WTC11 (cell line): ENCODE results near the gene TRIM3. TPM values are rescaled to one million over a fixed set of nuclear protein-coding genes. Genes with fewer than 3 reads are reported as not detected.

Experiments
- ATAC-seq: fragments of 200-7000 bp; cut with Tn5 transposase; 2 replicates; pipeline ENCODE4 v1.10.0; 2021; ENCODE audit warnings: mild to moderate bottlenecking, moderate library complexity
- CTCF ChIA-PET: fragments of 300-600 bp; sonication (Branson Sonifier 250); formaldehyde crosslinking; loops from one replicate; lab custom pipeline; 2021; ENCODE audit warnings: antibody characterized with exemption; lab: Charles Lee
- POLR2A ChIA-PET: fragments of 350-600 bp; sonication (Branson Sonifier 250); formaldehyde crosslinking; loops from one replicate; lab custom pipeline; 2021; ENCODE audit warnings: antibody characterized with exemption; lab: Charles Lee
- DNase-seq: peaks from one replicate; pipeline ENCODE4 v3.0.0; 2021; ENCODE audit warnings: low spot score
- H3K27ac Mint-ChIP-seq: 2 replicates; pipeline ENCODE4 v1.8.0; 2021; ENCODE audit warnings: mixed read lengths
- H3K27me3 Mint-ChIP-seq: 2 replicates; pipeline ENCODE4 v1.8.0; 2021; ENCODE audit warnings: low read depth, mild to moderate bottlenecking, moderate library complexity, mixed read lengths
- H3K36me3 Mint-ChIP-seq: 2 replicates; pipeline ENCODE4 v1.8.0; 2021; ENCODE audit warnings: mixed read lengths
- H3K4me1 Mint-ChIP-seq: 2 replicates; pipeline ENCODE4 v1.8.0; 2022; ENCODE audit warnings: mixed read lengths
- H3K4me3 Mint-ChIP-seq: 2 replicates; pipeline ENCODE4 v1.8.0; 2021; ENCODE audit warnings: mild to moderate bottlenecking, moderate library complexity, mixed read lengths
- H3K9me3 Mint-ChIP-seq: 2 replicates; pipeline ENCODE4 v1.8.0; 2021; ENCODE audit warnings: mixed read lengths
- ATF2 ChIP-seq: sonication (generic); formaldehyde crosslinking; IDR thresholded peaks from 2 replicates; pipeline ENCODE4 v1.8.1; 2022; ENCODE audit warnings: low read depth, missing genetic modification reagents, borderline replicate concordance
- CREB1 ChIP-seq: sonication (generic); formaldehyde crosslinking; IDR thresholded peaks from 2 replicates; pipeline ENCODE4 v1.8.0; 2023; ENCODE audit warnings: mild to moderate bottlenecking, missing genetic modification reagents
- E2F5 ChIP-seq: sonication (generic); formaldehyde crosslinking; IDR thresholded peaks from 2 replicates; pipeline ENCODE4 v1.8.1; 2022; ENCODE audit warnings: mild to moderate bottlenecking, moderate library complexity, missing genetic modification reagents
- EMX1 ChIP-seq: fragments of 250-450 bp; sonication (Bioruptor Pico); IDR thresholded peaks from 2 replicates; pipeline ENCODE4 v1.8.0; 2021; ENCODE audit warnings: mild to moderate bottlenecking
- FOXJ3 ChIP-seq: sonication (generic); formaldehyde crosslinking; IDR thresholded peaks from 2 replicates; pipeline ENCODE4 v1.9.0; 2021; ENCODE audit warnings: missing genetic modification reagents, mild to moderate bottlenecking, borderline replicate concordance
- NFATC4 ChIP-seq: fragments of 250-450 bp; sonication (Bioruptor Pico); IDR thresholded peaks from 2 replicates; pipeline ENCODE4 v1.9.0; 2021; ENCODE audit warnings: mild to moderate bottlenecking
- NR1H2 ChIP-seq: sonication (generic); formaldehyde crosslinking; IDR thresholded peaks from 2 replicates; pipeline ENCODE4 v1.9.0; 2021; ENCODE audit warnings: mild to moderate bottlenecking, moderate library complexity, missing genetic modification reagents
- NR2C2 ChIP-seq: sonication (generic); formaldehyde crosslinking; IDR thresholded peaks from 2 replicates; pipeline ENCODE4 v1.8.0; 2022; ENCODE audit warnings: mild to moderate bottlenecking, missing genetic modification reagents
- NR3C1 ChIP-seq: sonication (generic); formaldehyde crosslinking; conservative IDR thresholded peaks from 2 replicates; pipeline ENCODE4 v1.8.1; 2023; ENCODE audit warnings: low read depth, mild to moderate bottlenecking, missing genetic modification reagents
- PRRX2 ChIP-seq: fragments of 250-450 bp; sonication (Bioruptor Pico); IDR thresholded peaks from 2 replicates; pipeline ENCODE4 v1.8.0; 2021; ENCODE audit warnings: mild to moderate bottlenecking
- USF1 ChIP-seq: sonication (generic); formaldehyde crosslinking; IDR thresholded peaks from 2 replicates; pipeline ENCODE4 v1.8.0; 2022; ENCODE audit warnings: mild to moderate bottlenecking, missing genetic modification reagents
- ZNF121 ChIP-seq: sonication (generic); formaldehyde crosslinking; IDR thresholded peaks from 2 replicates; pipeline ENCODE4 v1.8.0; 2023; ENCODE audit warnings: missing genetic modification reagents
- total RNA-seq: library from RNA; stranded (reverse); gene quantifications from 3 replicates; pipeline ENCODE4 v1.2.3, GENCODE V29; 2021
- TF ChIP-seq, protein P1 (sequence below): fragments of 200-600 bp; IDR thresholded peaks from 2 replicates; pipeline ENCODE4 v1.8.0; 2022; ENCODE audit warnings: antibody characterized with exemption
- TF ChIP-seq, protein P2 (sequence below): sonication (generic); formaldehyde crosslinking; IDR thresholded peaks from 2 replicates; pipeline ENCODE4 v1.8.0; 2022; ENCODE audit warnings: mild to moderate bottlenecking, missing genetic modification reagents
- TF ChIP-seq, protein P3 (sequence below): sonication (generic); formaldehyde crosslinking; IDR thresholded peaks from 2 replicates; pipeline ENCODE4 v1.8.0; 2022; ENCODE audit warnings: missing genetic modification reagents
- TF ChIP-seq, protein P4 (sequence below): fragments of 250-450 bp; sonication (Bioruptor Pico); IDR thresholded peaks from 2 replicates; pipeline ENCODE4 v1.9.0; 2021; ENCODE audit warnings: mild to moderate bottlenecking, borderline replicate concordance

The TRIM3 gene
- total RNA-seq, 1 experiment from 2014 or later = 21.3 TPM

DNA sequence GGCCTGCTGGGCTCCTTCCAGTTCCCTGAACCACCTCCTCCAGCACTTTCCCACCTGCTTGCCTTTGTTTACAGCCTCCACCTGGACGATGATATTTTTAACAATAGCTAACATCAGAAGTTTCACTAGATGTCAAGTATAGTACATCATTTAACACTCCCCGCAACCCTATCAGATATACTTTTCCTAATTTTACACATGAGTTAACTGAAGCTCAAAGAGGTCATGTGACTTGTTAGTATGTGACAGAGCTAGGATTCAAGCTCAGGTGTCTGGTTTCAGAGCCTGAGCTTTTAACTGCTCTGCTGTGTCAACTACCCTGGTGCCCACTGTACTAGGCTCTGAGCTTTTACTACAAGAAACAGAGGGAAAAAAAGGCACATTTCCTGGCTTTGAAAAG is 18.7 kb downstream of the TRIM3 start (continued):
- TF ChIP-seq, protein P1, sequence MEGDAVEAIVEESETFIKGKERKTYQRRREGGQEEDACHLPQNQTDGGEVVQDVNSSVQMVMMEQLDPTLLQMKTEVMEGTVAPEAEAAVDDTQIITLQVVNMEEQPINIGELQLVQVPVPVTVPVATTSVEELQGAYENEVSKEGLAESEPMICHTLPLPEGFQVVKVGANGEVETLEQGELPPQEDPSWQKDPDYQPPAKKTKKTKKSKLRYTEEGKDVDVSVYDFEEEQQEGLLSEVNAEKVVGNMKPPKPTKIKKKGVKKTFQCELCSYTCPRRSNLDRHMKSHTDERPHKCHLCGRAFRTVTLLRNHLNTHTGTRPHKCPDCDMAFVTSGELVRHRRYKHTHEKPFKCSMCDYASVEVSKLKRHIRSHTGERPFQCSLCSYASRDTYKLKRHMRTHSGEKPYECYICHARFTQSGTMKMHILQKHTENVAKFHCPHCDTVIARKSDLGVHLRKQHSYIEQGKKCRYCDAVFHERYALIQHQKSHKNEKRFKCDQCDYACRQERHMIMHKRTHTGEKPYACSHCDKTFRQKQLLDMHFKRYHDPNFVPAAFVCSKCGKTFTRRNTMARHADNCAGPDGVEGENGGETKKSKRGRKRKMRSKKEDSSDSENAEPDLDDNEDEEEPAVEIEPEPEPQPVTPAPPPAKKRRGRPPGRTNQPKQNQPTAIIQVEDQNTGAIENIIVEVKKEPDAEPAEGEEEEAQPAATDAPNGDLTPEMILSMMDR = no peak
- TF ChIP-seq NR3C1 (CRISPR knock-in tag) (no peak), USF1 (CRISPR knock-in tag) (no peak)

DNA sequence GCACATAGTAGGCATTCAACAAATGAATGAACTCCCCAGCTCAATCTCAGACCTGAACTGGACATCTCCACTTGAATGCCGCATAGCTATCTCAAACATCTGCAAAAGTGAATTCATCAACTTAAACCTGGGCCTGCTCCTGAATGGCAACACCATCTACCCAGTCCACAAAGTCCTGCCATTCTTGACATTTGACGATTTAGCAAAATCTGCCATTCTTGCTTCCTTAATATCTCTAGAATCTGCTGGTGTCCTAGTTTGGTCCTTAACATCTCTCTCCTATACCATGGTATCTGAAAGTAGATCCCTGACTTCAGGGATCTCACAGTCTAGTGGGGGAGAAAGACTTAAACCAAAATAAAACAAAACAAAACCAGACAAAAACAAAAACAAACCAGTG is 20.6 kb downstream of the TRIM3 start:
- no peaks in the 10 kb centered on the region for H3K27me3 Mint-ChIP-seq
- H3K4me3 Mint-ChIP-seq = no peak overlapping the region
- TF ChIP-seq PRRX2 (CRISPR knock-in tag) (no peak), CREB1 (CRISPR knock-in tag) (no peak), NR2C2 (no peak), NR3C1 (CRISPR knock-in tag) (no peak), ATF2 (CRISPR knock-in tag) (no peak), ZNF121 (CRISPR knock-in tag) (no peak), NR1H2 (no peak), E2F5 (no peak), FOXJ3 (CRISPR knock-in tag) (no peak), EMX1 (no peak), NFATC4 (CRISPR knock-in tag) (no peak)
- TF ChIP-seq, protein P2, sequence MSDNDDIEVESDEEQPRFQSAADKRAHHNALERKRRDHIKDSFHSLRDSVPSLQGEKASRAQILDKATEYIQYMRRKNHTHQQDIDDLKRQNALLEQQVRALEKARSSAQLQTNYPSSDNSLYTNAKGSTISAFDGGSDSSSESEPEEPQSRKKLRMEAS = no peak
- TF ChIP-seq, protein P3, sequence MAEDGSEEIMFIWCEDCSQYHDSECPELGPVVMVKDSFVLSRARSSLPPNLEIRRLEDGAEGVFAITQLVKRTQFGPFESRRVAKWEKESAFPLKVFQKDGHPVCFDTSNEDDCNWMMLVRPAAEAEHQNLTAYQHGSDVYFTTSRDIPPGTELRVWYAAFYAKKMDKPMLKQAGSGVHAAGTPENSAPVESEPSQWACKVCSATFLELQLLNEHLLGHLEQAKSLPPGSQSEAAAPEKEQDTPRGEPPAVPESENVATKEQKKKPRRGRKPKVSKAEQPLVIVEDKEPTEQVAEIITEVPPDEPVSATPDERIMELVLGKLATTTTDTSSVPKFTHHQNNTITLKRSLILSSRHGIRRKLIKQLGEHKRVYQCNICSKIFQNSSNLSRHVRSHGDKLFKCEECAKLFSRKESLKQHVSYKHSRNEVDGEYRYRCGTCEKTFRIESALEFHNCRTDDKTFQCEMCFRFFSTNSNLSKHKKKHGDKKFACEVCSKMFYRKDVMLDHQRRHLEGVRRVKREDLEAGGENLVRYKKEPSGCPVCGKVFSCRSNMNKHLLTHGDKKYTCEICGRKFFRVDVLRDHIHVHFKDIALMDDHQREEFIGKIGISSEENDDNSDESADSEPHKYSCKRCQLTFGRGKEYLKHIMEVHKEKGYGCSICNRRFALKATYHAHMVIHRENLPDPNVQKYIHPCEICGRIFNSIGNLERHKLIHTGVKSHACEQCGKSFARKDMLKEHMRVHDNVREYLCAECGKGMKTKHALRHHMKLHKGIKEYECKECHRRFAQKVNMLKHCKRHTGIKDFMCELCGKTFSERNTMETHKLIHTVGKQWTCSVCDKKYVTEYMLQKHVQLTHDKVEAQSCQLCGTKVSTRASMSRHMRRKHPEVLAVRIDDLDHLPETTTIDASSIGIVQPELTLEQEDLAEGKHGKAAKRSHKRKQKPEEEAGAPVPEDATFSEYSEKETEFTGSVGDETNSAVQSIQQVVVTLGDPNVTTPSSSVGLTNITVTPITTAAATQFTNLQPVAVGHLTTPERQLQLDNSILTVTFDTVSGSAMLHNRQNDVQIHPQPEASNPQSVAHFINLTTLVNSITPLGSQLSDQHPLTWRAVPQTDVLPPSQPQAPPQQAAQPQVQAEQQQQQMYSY = no peak
- TF ChIP-seq, protein P4, sequence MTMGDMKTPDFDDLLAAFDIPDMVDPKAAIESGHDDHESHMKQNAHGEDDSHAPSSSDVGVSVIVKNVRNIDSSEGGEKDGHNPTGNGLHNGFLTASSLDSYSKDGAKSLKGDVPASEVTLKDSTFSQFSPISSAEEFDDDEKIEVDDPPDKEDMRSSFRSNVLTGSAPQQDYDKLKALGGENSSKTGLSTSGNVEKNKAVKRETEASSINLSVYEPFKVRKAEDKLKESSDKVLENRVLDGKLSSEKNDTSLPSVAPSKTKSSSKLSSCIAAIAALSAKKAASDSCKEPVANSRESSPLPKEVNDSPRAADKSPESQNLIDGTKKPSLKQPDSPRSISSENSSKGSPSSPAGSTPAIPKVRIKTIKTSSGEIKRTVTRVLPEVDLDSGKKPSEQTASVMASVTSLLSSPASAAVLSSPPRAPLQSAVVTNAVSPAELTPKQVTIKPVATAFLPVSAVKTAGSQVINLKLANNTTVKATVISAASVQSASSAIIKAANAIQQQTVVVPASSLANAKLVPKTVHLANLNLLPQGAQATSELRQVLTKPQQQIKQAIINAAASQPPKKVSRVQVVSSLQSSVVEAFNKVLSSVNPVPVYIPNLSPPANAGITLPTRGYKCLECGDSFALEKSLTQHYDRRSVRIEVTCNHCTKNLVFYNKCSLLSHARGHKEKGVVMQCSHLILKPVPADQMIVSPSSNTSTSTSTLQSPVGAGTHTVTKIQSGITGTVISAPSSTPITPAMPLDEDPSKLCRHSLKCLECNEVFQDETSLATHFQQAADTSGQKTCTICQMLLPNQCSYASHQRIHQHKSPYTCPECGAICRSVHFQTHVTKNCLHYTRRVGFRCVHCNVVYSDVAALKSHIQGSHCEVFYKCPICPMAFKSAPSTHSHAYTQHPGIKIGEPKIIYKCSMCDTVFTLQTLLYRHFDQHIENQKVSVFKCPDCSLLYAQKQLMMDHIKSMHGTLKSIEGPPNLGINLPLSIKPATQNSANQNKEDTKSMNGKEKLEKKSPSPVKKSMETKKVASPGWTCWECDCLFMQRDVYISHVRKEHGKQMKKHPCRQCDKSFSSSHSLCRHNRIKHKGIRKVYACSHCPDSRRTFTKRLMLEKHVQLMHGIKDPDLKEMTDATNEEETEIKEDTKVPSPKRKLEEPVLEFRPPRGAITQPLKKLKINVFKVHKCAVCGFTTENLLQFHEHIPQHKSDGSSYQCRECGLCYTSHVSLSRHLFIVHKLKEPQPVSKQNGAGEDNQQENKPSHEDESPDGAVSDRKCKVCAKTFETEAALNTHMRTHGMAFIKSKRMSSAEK (CRISPR knock-in tag) = no peak
- TF ChIP-seq, all 79 proteins: peak for 0
- ChIA-PET CTCF (interaction anchor here (0.6 to 6.0 kb wide), 5 partner anchors 10 to 78 kb away, joined by 3 to 42 read pairs (median 4); no protein-coding TSS in a partner anchor), POLR2A (no interaction called here)
- Mint-ChIP-seq H3K27ac (no peak overlapping the region), H3K9me3 (no peaks in the 10 kb centered on the region), H3K36me3 (peaks cover 2% of the 10 kb centered on the region; the same call in 1 of the 2 replicates), H3K4me1 (no peaks in the 10 kb centered on the region)
- DNase-seq (no peak), ATAC-seq (no peak)
